GM18502 (cell line): ENCODE data around the gene LZTS2.

Source experiments
- ATAC-seq: cut with Tn5 transposase; IDR thresholded peaks from one replicate; pipeline ENCODE4 v1.9.1; 2021; ENCODE audit warnings: mild to moderate bottlenecking; ENCODE audit not compliant: unreplicated experiment, poor library complexity

The LZTS2 gene

GRCh38 chr10:101011517-101012423 is 12.2 kb downstream of the LZTS2 start:
- ATAC-seq = no peak

GRCh38 chr10:101012525-101013364 is 13.1 kb downstream of the LZTS2 start:
- ATAC-seq = peak; percentile 87

GRCh38 chr10:101013365-101013825 is 13.8 kb downstream of the LZTS2 start:
- no peak for ATAC-seq

- no peak for ATAC-seq
Measured at GRCh38 chr10:101014230-101014884, 14.7 kb downstream of the LZTS2 start.

- ATAC-seq = no peak
Measured at GRCh38 chr10:101014966-101015581, 15.5 kb downstream of the LZTS2 start.

- ATAC-seq = no peak
Measured at GRCh38 chr10:101015582-101015973, 16.0 kb downstream of the LZTS2 start.

GRCh38 chr10:101016814-101017213 is 17.2 kb downstream of the LZTS2 start:
- no peak for ATAC-seq

- no peak for ATAC-seq
Measured at GRCh38 chr10:101018118-101018599, 18.6 kb downstream of the LZTS2 start.

- no peak for ATAC-seq
Measured at GRCh38 chr10:101018600-101019439, 19.2 kb downstream of the LZTS2 start.

- ATAC-seq = no peak
Measured at GRCh38 chr10:101019440-101019703, 19.8 kb downstream of the LZTS2 start.

GRCh38 chr10:101020427-101021075 is 20.9 kb downstream of the LZTS2 start:
- ATAC-seq = no peak

GRCh38 chr10:101021239-101021638 is 21.6 kb downstream of the LZTS2 start:
- ATAC-seq = no peak

GRCh38 chr10:101021692-101022251 is 22.2 kb downstream of the LZTS2 start:
- ATAC-seq = no peak

GRCh38 chr10:101022967-101023705 is 23.5 kb downstream of the LZTS2 start:
- no peak for ATAC-seq

- no peak for ATAC-seq
Measured at GRCh38 chr10:101027106-101027720, 27.6 kb downstream of the LZTS2 start.

- ATAC-seq = no peak
Measured at GRCh38 chr10:101028446-101029337, 29.1 kb downstream of the LZTS2 start.
